HepG2 (cell line): ENCODE measurements around the gene KCNQ1OT1. TPM values are rescaled to one million over a fixed set of nuclear protein-coding genes. Genes with fewer than 3 reads are reported as not detected.
A peak's percentile ranks its signal among the peaks of the same experiment; 100 is the strongest.

Source experiments
- BORCS8-MEF2B ChIP-seq: sonication (generic); formaldehyde crosslinking; IDR thresholded peaks from 2 replicates; pipeline ENCODE4 v1.8.0; 2022; ENCODE audit warnings: mild to moderate bottlenecking, missing genetic modification reagents
- GZF1 ChIP-seq: sonication (generic); formaldehyde crosslinking; IDR thresholded peaks from 2 replicates; pipeline ENCODE4 v1.5.1; 2020; ENCODE audit warnings: mild to moderate bottlenecking, missing genetic modification reagents
- JUN ChIP-seq: sonication (generic); formaldehyde crosslinking; IDR thresholded peaks from 2 replicates; pipeline ENCODE4 v1.4.0; 2020; ENCODE audit warnings: mild to moderate bottlenecking, missing genetic modification reagents
- MTA1 ChIP-seq: sonication (generic); formaldehyde crosslinking; IDR thresholded peaks from 2 replicates; pipeline ENCODE4 v1.4.0; 2020; ENCODE audit warnings: missing genetic modification reagents, mild to moderate bottlenecking, borderline replicate concordance
- MYC ChIP-seq: sonication (generic); formaldehyde crosslinking; IDR thresholded peaks from 2 replicates; pipeline ENCODE4 v1.9.0; 2021; ENCODE audit warnings: missing genetic modification reagents, borderline replicate concordance
- NR2F2 ChIP-seq: IDR thresholded peaks from 2 replicates; pipeline ENCODE4 v1.6.1; 2012; ENCODE audit warnings: low read depth, inconsistent platforms, borderline replicate concordance
- POLR2A ChIP-seq, 2 experiments: IDR thresholded peaks; 2 replicates each; pipeline ENCODE4 v1.6.1; 2011; ENCODE audit warnings: low read depth in 2 of 2, low read length in 2 of 2, mild to moderate bottlenecking in 1 of 2, moderate library complexity in 1 of 2; ENCODE audit not compliant: insufficient read depth in 1 of 2
- SALL2 ChIP-seq: sonication (generic); formaldehyde crosslinking; IDR thresholded peaks from 2 replicates; pipeline ENCODE4 v1.8.1; 2023; ENCODE audit warnings: mild to moderate bottlenecking, missing genetic modification reagents, inconsistent platforms
- SCMH1 ChIP-seq: sonication (generic); formaldehyde crosslinking; IDR thresholded peaks from 2 replicates; pipeline ENCODE4 v1.9.0; 2021; ENCODE audit warnings: missing genetic modification reagents, mild to moderate bottlenecking, borderline replicate concordance
- ZC3H4 ChIP-seq: sonication (generic); formaldehyde crosslinking; IDR thresholded peaks from 2 replicates; pipeline ENCODE4 v1.4.0; 2020; ENCODE audit warnings: missing genetic modification reagents, borderline replicate concordance
- ZFYVE20 ChIP-seq: sonication (generic); formaldehyde crosslinking; IDR thresholded peaks from 2 replicates; pipeline ENCODE4 v1.8.0; 2023; ENCODE audit warnings: low read depth, mild to moderate bottlenecking, moderate library complexity, missing genetic modification reagents, borderline replicate concordance
- ZNF136 ChIP-seq: sonication (generic); formaldehyde crosslinking; IDR thresholded peaks from 2 replicates; pipeline ENCODE4 v1.8.1; 2022; ENCODE audit warnings: low read depth, mild to moderate bottlenecking, moderate library complexity, missing genetic modification reagents
- ZNF207 ChIP-seq: fragments of 450-650 bp; IDR thresholded peaks from 2 replicates; pipeline ENCODE4 v1.6.1; 2016; ENCODE audit warnings: antibody characterized with exemption, borderline replicate concordance
- ZNF562 ChIP-seq: sonication (generic); formaldehyde crosslinking; IDR thresholded peaks from 2 replicates; pipeline ENCODE4 v1.8.0; 2022; ENCODE audit warnings: missing genetic modification reagents, borderline replicate concordance
- ZNF670 ChIP-seq: sonication (generic); formaldehyde crosslinking; IDR thresholded peaks from 2 replicates; pipeline ENCODE4 v1.8.0; 2022; ENCODE audit warnings: mild to moderate bottlenecking, missing genetic modification reagents, borderline replicate concordance
- ZNF850 ChIP-seq: sonication (generic); formaldehyde crosslinking; conservative IDR thresholded peaks from 2 replicates; pipeline ENCODE4 v1.9.0; 2021; ENCODE audit warnings: mild to moderate bottlenecking, missing genetic modification reagents
- polyA plus RNA-seq, 8 experiments: library from polyadenylated mRNA; depleted of rRNA in 3 of 8; stranded (reverse) in 7 of 8; unstranded in 1 of 8; fragments of >200 nt; fragmentation: Illumina TruSeq in 4 of 8; extraction: Trizol in 4 of 8; gene quantifications; 2 replicates each; pipeline versions ENCODE4 v1.2.1 to v1.2.3, GENCODE V29; 2011 to 2016; ENCODE audit warnings: low read depth in 4 of 8, missing spikeins in 1 of 8, mixed read lengths in 1 of 8; ENCODE audit not compliant: insufficient read depth in 1 of 8
- total RNA-seq, 5 experiments: library from RNA; depleted of rRNA; stranded (reverse); fragments of >200 nt; fragmentation: Illumina TruSeq; extraction: Trizol; gene quantifications; 2 replicates each; pipeline ENCODE4 v1.2.3, GENCODE V29; 2016; ENCODE audit warnings: low read depth in 1 of 5
- TF ChIP-seq, protein P1 (sequence below): sonication (generic); formaldehyde crosslinking; IDR thresholded peaks from 2 replicates; pipeline ENCODE4 v1.4.0; 2020; ENCODE audit warnings: missing genetic modification reagents, low read depth, mild to moderate bottlenecking, borderline replicate concordance
- TF ChIP-seq, protein P2 (sequence below): IDR thresholded peaks from 2 replicates; pipeline ENCODE4 v1.6.1; 2016; ENCODE audit warnings: missing genetic modification reagents, missing compliant biosample characterization
- TF ChIP-seq, protein P3 (sequence below): sonication (generic); formaldehyde crosslinking; IDR thresholded peaks from 2 replicates; pipeline ENCODE4 v1.4.0; 2020; ENCODE audit warnings: low read depth, mild to moderate bottlenecking, missing genetic modification reagents
- TF ChIP-seq, protein P4 (sequence below): IDR thresholded peaks from 2 replicates; pipeline ENCODE4 v1.6.1; 2016; ENCODE audit warnings: low read depth, control low read depth
- TF ChIP-seq, protein P5 (sequence below): sonication (generic); formaldehyde crosslinking; IDR thresholded peaks from 2 replicates; pipeline ENCODE4 v1.8.1; 2023; ENCODE audit warnings: missing genetic modification reagents, mild to moderate bottlenecking, borderline replicate concordance
- TF ChIP-seq, protein P6 (sequence below), 2 experiments: sonication (generic) in 1 of 2; formaldehyde crosslinking in 1 of 2; IDR thresholded peaks; 2 replicates each; pipeline versions ENCODE4 v1.5.1 to v1.6.1; 2011 to 2020; ENCODE audit warnings: borderline replicate concordance in 1 of 2, low read depth in 1 of 2, low read length in 1 of 2, mild to moderate bottlenecking in 1 of 2, missing genetic modification reagents in 1 of 2, moderate library complexity in 1 of 2

Gene KCNQ1OT1
- total and polyA plus RNA-seq, 2 of the 13 experiments (the other 11 are each of a cell fraction or from before 2014, with no cell fraction given) = 1.3 to 18.9 TPM

DNA sequence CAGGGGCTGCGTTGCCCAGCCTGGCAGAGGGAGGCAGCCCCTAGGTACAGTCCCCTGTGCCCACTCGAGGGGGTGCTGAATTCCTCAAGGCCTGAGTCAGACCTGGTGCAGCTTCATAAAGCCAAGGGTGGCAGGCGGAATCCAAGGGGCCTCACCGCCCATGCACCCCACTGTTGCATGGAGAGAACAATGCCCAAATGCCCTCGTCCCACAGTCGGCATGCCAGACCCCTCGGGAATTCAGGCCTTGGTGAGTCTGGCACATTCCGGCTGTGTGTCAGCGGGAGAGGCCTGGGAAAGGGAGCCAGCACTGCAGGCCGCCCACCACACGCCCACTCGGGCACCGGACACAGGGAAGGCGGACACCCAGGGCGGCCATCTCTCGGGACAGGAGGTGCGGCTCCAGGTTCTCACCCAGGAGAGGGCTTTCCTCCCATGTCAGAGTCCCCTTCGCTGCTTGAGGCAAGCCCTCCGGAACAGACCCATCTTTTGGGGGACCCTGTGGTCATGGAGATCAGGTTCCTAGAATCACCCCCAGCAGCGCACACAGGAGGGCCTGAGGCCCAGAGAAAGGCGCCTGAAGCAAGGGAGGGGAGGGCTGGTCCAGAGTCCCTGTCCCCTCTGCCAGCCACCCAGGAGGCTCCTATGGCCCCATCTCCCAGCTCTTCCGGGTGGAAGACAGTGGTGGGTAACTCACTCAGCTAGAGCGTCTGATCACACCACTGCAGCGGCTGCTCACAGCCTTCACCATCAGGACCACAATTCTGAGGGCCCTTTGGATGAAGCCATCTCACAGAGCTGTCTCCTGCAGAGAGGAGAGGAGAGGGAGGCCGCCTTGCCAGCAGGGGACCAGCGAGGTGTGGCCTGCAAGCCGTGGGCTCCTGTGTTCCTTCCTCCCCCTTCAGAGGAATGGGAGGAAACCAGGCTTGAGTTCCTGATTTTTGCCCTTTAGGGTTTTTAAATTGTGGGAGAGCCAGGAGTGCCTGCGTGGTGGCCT lies 31.6 kb upstream of the KCNQ1OT1 start (continued):
- TF ChIP-seq, protein P1, sequence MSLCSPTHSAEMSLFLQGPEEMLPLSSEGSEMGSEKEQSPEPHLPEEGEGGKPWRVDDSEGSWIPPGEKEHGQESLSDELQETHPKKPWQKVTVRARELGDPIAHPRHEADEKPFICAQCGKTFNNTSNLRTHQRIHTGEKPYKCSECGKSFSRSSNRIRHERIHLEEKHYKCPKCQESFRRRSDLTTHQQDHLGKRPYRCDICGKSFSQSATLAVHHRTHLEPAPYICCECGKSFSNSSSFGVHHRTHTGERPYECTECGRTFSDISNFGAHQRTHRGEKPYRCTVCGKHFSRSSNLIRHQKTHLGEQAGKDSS (CRISPR knock-in tag) = no peak; the same call in 1 of the 2 replicates
- TF ChIP-seq ZNF562 (CRISPR knock-in tag) (no peak; the same call in 1 of the 2 replicates), ZNF850 (CRISPR knock-in tag) (no peak), ZFYVE20 (CRISPR knock-in tag) (no peak), NR2F2 (no peak), BORCS8-MEF2B (no peak; the same call in 1 of the 2 replicates), SCMH1 (CRISPR knock-in tag) (no peak), POLR2A (IDR thresholded peaks at IDR 0.05; ENCODE audit: insufficient read depth in 1 of 2, low read depth in 2 of 2, low read length in 2 of 2) (no peak; a peak in 1 of 4 replicates), MTA1 (CRISPR knock-in tag) (no peak), JUN (CRISPR knock-in tag) (no peak), ZC3H4 (peak; percentile 91; the same call in 1 of the 2 replicates), ZNF207 (no peak), MYC (CRISPR knock-in tag) (no peak; the same call in 1 of the 2 replicates), ZNF670 (CRISPR knock-in tag) (no peak), SALL2 (CRISPR knock-in tag) (peak; percentile 86), GZF1 (CRISPR knock-in tag) (no peak), ZNF136 (no peak)
- TF ChIP-seq, protein P2, sequence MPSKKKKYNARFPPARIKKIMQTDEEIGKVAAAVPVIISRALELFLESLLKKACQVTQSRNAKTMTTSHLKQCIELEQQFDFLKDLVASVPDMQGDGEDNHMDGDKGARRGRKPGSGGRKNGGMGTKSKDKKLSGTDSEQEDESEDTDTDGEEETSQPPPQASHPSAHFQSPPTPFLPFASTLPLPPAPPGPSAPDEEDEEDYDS = no peak
- TF ChIP-seq, protein P3, sequence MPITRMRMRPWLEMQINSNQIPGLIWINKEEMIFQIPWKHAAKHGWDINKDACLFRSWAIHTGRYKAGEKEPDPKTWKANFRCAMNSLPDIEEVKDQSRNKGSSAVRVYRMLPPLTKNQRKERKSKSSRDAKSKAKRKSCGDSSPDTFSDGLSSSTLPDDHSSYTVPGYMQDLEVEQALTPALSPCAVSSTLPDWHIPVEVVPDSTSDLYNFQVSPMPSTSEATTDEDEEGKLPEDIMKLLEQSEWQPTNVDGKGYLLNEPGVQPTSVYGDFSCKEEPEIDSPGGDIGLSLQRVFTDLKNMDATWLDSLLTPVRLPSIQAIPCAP = no peak
- TF ChIP-seq, protein P4, sequence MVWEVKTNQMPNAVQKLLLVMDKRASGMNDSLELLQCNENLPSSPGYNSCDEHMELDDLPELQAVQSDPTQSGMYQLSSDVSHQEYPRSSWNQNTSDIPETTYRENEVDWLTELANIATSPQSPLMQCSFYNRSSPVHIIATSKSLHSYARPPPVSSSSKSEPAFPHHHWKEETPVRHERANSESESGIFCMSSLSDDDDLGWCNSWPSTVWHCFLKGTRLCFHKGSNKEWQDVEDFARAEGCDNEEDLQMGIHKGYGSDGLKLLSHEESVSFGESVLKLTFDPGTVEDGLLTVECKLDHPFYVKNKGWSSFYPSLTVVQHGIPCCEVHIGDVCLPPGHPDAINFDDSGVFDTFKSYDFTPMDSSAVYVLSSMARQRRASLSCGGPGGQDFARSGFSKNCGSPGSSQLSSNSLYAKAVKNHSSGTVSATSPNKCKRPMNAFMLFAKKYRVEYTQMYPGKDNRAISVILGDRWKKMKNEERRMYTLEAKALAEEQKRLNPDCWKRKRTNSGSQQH (CRISPR knock-in tag) = no peak
- TF ChIP-seq, protein P5, sequence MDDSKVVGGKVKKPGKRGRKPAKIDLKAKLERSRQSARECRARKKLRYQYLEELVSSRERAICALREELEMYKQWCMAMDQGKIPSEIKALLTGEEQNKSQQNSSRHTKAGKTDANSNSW = no peak
- TF ChIP-seq, protein P6, sequence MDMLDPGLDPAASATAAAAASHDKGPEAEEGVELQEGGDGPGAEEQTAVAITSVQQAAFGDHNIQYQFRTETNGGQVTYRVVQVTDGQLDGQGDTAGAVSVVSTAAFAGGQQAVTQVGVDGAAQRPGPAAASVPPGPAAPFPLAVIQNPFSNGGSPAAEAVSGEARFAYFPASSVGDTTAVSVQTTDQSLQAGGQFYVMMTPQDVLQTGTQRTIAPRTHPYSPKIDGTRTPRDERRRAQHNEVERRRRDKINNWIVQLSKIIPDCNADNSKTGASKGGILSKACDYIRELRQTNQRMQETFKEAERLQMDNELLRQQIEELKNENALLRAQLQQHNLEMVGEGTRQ (IDR thresholded peaks at IDR 0.05; ENCODE audit: low read depth, low read length) = no peak
- TF ChIP-seq, protein P6 (CRISPR knock-in tag; IDR thresholded peaks at IDR 0.05; ENCODE audit: borderline replicate concordance) = no peak
